SJCRH30 (cell line): ENCODE results near the gene PTPRH. TPM values are rescaled to one million over a fixed set of nuclear protein-coding genes. Genes with fewer than 3 reads are reported as not detected.
"Not testable (repeated sequence)": the region's sequence is repeated elsewhere in the genome, so short reads cannot be mapped to it uniquely, and the experiment has no call there.

ENCODE experiments used
- DNase-seq, 2 experiments: peaks; one replicate each; pipeline ENCODE4 v3.0.0-alpha.2; 2015 to 2020
- H3K27ac ChIP-seq: fragments of 250-450 bp; sonication (Bioruptor Pico); 2 replicates; pipeline ENCODE4 v1.5.1; 2020; ENCODE audit warnings: mild to moderate bottlenecking, moderate library complexity
- H3K27me3 ChIP-seq: fragments of 250-450 bp; sonication (Bioruptor Pico); 2 replicates; pipeline ENCODE4 v1.5.1; 2020; ENCODE audit warnings: mild to moderate bottlenecking, moderate library complexity
- H3K36me3 ChIP-seq: fragments of 250-450 bp; sonication (Bioruptor Pico); 2 replicates; pipeline ENCODE4 v1.5.1; 2020; ENCODE audit warnings: mild to moderate bottlenecking, moderate library complexity
- H3K4me1 ChIP-seq: fragments of 250-450 bp; sonication (Bioruptor Pico); 2 replicates; pipeline ENCODE4 v1.5.1; 2020; ENCODE audit warnings: mild to moderate bottlenecking, moderate library complexity
- H3K4me3 ChIP-seq: fragments of 250-450 bp; sonication (Bioruptor Pico); 2 replicates; pipeline ENCODE4 v1.5.1; 2020; ENCODE audit warnings: mild to moderate bottlenecking, moderate library complexity
- H3K9me3 ChIP-seq: fragments of 250-450 bp; sonication (Bioruptor Pico); replicated peaks from 2 replicates; pipeline ENCODE4 v1.5.1; 2020; ENCODE audit warnings: mild to moderate bottlenecking, moderate library complexity
- total RNA-seq: library from RNA; depleted of rRNA; stranded (reverse); fragments of >200 nt; shearing (Covaris generic); gene quantifications from 2 replicates; pipeline ENCODE4 v1.2.3, GENCODE V29; 2014

The PTPRH gene
- total RNA-seq, 1 experiment from 2014 or later = 1.4 TPM

DNA sequence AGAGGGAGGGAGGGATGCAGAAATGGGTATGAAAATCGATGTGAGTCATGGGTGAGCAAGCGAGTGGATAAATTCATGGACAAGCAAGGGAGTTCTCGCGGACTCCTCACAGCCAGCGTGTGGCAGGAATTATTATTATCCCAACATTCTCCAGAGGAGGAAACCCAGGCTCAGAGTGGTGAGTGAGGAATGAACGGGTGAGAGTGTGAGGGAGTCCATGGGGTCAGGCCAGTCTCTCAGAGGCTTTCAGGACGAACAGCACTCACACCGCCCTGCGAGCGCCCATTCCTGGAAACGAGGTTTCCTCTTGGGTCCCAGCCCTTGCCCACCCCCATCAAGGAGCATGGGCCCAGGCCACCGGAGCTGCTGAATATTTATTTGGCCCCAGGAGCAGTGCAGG is 36.6 kb downstream of the PTPRH start:
- Histone ChIP-seq H3K27ac (no peak overlapping the region), H3K27me3 (peaks cover 4% of the 10 kb centered on the region; the same call in 1 of the 2 replicates), H3K4me1 (no peaks in the 10 kb centered on the region), H3K36me3 (no peaks in the 10 kb centered on the region), H3K9me3 (no peaks in the 10 kb centered on the region), H3K4me3 (no peak overlapping the region)
- no peak for DNase-seq

DNA sequence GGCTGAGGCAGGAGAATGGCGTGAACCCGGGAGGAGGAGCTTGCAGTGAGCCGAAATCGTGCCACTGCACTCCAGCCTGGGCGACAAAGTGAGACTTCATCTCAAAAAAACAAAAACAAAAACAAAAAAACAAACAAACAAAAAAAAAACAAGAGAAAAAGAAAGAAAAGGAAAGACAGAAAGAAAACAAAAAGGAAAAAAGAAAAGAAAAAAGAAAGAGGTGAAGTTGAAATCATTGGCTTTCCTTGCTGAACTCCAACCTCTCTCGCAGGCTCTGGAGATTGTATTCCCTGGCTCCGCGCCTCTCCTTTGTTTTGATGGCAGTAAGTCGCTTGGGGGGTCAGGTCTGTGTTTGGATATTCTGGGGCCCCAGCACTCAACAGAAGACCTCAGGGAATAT is 37.0 kb downstream of the PTPRH start:
- DNase-seq, H3K27ac ChIP-seq, H3K4me1 ChIP-seq, H3K36me3 ChIP-seq, H3K4me3 ChIP-seq, H3K27me3 ChIP-seq, H3K9me3 ChIP-seq: not testable (repeated sequence)

DNA sequence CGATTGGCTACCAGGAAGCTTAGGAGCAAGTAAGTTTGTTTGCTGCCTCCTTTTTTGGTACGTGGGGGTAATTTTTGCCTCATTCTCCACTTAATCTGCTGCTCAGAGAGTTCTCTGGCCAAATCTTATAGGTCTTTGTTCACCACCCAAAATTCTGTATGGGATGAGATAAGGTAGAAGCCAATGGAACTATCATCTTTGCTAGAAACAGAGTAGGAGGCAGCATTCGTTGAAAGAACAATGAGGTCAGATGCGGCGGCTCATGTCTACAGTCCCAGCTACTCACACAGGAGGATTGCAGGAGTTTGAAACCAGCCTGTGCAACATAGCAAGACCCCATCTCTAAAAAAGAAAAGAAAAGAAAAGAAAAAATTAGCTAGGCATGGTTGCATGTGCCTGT is 37.9 kb downstream of the PTPRH start:
- 0 out of 2 replicates have a peak, but pooled peaks cover 2% of the 10 kb centered on the region for H3K27me3 ChIP-seq
- H3K27ac ChIP-seq = no peak overlapping the region
- no peaks in the 10 kb centered on the region for H3K36me3 ChIP-seq
- no peaks in the 10 kb centered on the region for H3K9me3 ChIP-seq
- H3K4me1 ChIP-seq = 0 out of 2 replicates have a peak, but pooled peaks cover 4% of the 10 kb centered on the region
- DNase-seq = no peak
- no peak overlapping the region for H3K4me3 ChIP-seq

DNA sequence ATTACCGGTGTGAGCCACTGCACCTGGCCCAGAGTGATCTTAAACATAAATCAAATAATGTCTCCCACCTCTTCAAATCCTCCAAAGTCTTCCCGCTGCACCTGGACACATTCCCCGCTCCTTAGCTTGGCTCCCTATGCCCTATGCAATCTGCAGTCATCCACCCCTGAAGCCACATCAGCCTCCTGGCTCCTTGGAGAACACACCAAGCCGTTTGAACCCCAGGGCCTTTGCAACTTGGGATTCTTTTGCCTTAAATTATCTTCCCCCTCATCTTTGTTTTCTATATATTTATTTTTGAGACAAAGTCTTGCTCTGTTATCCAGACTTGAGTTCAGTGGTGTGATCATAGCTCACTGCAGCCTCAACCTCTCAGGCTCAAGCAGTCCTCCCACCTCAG is 40.2 kb downstream of the PTPRH start:
- H3K4me3 ChIP-seq = no peak overlapping the region
- H3K27me3 ChIP-seq = 0 out of 2 replicates have a peak, but pooled peaks cover 2% of the 10 kb centered on the region
- no peak for DNase-seq
- H3K36me3 ChIP-seq = no peaks in the 10 kb centered on the region
- H3K9me3 ChIP-seq = no peaks in the 10 kb centered on the region
- no peak overlapping the region for H3K27ac ChIP-seq
- peaks cover 4% of the 10 kb centered on the region; the same call in 1 of the 2 replicates for H3K4me1 ChIP-seq

DNA sequence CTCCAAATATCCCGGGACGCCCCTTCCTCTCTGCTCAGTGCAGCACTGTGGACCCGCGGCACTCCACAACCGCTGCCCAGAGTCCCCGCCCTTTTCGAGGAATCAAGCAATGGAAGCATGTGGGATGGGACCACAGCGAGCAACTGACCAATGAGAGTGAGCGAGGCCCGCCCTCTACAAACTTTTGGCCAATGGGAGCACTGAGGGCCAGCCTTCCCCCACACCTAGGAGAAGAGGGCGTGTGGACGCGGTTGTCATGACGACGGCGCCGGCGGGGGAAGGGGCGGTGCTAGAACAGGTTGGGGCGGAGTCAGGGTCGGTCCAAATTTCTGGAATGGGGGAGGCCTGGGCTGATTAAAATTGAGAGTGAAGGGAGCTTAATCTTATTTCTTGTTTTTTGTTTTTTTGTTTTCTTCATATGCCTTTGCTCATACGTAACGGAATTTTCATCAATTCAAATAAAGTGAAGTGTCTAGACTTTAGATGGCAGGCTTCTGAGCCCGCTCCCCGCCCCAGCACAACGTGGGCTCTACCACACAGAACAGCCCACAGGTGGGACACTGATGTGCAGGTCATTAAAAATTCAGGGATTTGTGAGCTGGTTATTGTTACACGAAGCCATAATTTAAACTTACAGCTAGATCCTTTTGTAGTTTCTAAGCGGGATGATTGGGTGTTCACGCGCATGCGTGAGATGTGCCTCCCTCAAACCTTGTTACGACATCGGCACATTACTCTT is 42.6 kb downstream of the PTPRH start, which contains the start of gene DNAAF3:
Gene DNAAF3, minus strand, starts transcription at position 84 of the 739 bp plus-strand sequence. CDS start 200 bp downstream, outside the sequence.
- H3K36me3 ChIP-seq = no peaks in the 10 kb centered on the region
- no peaks in the 10 kb centered on the region for H3K9me3 ChIP-seq
- peaks cover 4% of the 10 kb centered on the region; the same call in 1 of the 2 replicates for H3K4me1 ChIP-seq
- H3K27ac ChIP-seq = no peak within 1 kb of the TSS
- peak within 1 kb of the TSS; percentile 51 for H3K4me3 ChIP-seq
- DNase-seq = peak; percentile 97 to 98
- H3K27me3 ChIP-seq = 0 out of 2 replicates have a peak, but pooled peaks cover 2% of the 10 kb centered on the region

DNA sequence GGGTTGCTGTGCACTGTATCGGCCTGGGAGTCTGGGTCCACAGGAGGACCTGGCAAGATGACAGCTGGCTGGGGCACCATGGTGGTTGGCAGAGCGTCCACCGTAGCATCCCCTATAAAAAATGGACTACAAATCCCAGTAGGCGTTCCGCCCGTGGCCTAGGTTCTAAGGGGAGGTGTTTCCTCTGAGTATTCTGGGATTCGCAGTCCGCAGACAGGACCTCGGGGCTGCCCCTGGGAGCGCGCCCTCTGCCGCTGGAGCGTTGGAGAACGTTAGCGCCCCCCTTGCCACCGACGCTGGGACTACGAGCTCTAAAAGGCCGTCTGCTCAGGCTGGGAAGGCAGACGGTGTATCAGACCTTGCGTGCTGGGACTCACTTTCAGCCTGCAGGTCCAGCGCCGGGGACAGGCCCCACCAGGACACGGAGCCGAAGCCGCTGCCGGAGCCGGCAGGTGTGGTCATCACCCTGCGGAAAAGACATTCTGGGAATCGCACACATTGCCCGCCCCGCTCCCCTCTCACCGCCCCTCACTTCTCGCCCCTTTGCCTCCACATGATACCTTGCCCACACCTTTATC is 43.3 kb downstream of the PTPRH start:
- peak; percentile 75 to 79 for DNase-seq

DNA sequence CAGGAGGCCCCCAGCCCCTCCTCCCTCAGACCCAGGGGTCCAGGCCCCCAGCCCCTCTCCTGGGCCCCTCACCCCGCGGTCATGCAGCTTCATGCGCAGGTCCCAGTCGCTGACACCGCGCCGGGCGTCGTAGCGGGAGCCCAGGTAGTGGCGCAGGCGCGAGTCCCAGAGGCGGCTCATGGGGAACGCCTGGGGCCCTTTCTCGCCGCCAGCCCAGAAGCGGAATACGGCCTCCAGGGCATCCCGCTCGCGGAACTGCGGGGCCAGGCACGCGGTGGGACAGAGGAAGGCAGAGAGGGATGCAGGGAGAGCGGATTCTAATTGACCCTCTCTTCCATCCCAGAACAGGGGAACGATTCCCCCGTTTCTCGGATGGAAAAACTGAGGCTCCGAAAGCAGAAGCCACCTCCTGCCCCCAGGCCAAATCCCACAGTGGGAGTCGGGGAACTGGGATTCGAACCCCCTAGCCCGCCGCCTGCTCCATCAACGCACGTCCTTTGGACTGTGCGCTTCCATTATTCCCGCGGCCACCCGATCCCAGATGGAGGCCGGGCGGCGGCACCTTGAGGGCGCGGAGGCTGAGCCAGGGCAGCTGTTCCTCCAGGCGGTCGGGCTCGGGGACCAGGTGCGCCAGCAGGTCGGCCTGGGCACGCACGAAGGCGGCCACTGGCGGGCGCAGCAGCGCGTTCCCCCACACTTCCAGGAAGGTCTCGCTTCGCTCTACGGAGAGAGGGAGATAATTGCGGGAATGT is 47.6 kb downstream of the PTPRH start:
- H3K9me3 ChIP-seq = no peaks in the 10 kb centered on the region
- no peaks in the 10 kb centered on the region for H3K36me3 ChIP-seq
- H3K4me3 ChIP-seq = no peak overlapping the region
- H3K4me1 ChIP-seq = peaks cover 14% of the 10 kb centered on the region
- no peak for DNase-seq
- H3K27ac ChIP-seq = no peak overlapping the region
- H3K27me3 ChIP-seq = no peaks in the 10 kb centered on the region

More for the DNA sequence above, 43.3 kb downstream of the PTPRH start:
- Histone ChIP-seq H3K27ac (no peak overlapping the region), H3K27me3 (no peaks in the 10 kb centered on the region), H3K4me3 (peak overlapping the region; percentile 51), H3K9me3 (no peaks in the 10 kb centered on the region), H3K36me3 (no peaks in the 10 kb centered on the region), H3K4me1 (peaks cover 4% of the 10 kb centered on the region; the same call in 1 of the 2 replicates)

DNA sequence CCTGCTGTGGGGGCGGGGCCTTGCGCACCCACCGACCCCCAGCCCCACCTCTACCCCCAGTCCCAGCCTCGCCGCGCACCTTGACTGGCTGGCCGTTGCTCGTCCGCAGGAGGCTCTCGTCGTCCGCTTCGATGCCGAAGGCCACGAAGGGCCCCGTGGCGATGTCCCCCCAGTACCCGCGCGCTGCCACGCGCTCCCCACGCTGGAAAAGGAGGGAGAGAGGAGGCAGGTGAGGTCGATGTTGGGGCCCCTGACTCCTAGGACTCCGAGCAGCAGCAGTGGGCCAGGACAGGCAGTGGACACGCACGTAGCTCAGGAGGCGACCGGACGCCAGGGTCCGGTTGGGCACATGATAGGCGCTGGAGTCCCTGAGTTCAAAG is 48.3 kb downstream of the PTPRH start:
- no peak overlapping the region for H3K4me3 ChIP-seq
- H3K4me1 ChIP-seq = peaks cover 14% of the 10 kb centered on the region
- H3K27me3 ChIP-seq = no peaks in the 10 kb centered on the region
- H3K36me3 ChIP-seq = no peaks in the 10 kb centered on the region
- H3K27ac ChIP-seq = no peak overlapping the region
- no peaks in the 10 kb centered on the region for H3K9me3 ChIP-seq
- DNase-seq = no peak

DNA sequence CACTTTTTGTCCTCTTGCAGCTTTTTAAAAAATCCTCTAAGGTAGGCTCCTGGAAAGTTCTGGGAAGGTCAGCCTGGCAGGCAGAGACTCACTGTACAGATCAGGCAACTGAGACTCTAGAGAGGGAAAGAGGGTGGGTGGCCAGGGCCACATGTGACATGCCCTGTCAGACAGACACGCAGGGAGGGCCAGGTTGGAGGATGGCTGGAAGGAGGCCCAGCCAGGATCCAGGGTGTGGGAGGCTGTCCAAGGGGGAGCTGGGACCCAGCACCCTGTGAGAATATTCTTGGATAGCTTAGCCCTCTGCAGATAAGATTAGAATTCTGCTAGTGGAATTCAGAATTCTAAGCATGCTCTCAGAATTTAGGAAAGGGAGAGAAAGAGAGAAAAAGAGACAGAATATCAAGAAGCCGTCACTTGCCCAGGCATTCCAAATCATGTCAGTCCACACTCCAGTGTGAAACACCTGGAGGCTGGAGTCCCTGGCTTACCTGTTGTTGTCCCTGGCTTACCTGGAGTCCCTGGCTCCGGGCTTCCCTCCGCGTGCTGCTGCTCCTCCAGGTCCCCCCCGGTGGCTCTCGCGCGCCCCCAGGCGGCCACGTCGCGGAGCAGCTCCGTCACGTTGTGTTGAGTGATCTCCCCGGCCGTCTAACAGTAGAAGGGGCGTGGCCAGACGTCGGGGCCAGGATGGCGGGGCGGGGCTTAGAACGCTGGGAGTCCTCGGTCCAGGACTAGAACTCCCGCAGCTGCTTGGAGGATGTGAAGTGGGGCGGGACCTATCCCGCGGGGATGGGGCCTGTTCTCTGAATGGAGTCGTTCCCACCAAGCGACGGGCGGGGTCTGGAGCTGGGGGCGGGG is 48.9 kb downstream of the PTPRH start:
- Histone ChIP-seq H3K36me3 (no peaks in the 10 kb centered on the region), H3K4me1 (peaks cover 14% of the 10 kb centered on the region), H3K27me3 (no peaks in the 10 kb centered on the region), H3K27ac (peak overlapping the region; percentile 41; the same call in 1 of the 2 replicates), H3K9me3 (no peaks in the 10 kb centered on the region), H3K4me3 (peak overlapping the region; percentile 48)
- peak; percentile 96 to 97 for DNase-seq

DNA sequence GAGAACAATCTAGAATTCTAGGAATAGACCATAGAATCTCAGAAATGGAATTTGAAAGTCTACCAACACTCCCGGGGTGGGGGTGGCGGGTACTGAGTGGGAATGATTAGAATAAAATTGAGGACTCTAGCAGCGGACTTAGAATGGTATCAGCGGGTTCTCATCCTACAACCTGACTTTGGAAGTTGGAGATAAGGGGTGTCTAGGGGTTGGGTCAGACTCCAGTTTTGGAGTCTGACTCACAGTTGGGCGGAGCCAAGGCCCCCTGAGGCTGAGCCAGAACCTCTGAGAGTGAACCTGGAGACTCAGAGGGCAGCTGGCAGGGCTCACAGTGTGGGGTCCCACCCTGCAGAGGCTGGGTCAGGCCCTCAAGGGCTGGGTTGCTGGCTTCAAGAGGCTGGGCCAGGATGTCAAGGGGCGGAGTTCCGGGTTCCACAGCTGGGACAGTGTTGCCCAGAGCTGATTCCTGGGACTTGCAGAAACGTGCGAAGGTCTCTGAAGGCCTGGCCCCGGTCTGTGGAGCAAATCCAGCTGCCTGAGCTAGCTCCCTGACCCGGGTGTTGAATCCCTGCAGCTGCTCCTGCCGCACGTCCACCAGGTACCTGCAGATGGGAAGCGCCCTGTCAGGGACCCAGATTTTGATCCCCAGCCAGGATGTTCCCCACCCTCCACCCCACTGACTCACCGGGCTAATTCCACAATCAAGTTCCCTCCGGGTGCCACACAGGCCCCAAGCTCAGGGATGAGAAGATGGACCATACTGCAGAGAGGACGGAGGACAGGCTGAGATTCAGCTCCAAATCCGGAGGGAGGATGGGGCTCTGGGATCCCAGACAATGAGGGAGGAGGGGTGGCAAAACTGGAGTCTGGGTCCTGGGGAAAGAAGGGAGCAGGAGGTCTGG is 50.2 kb downstream of the PTPRH start:
- H3K36me3 ChIP-seq = no peaks in the 10 kb centered on the region
- H3K4me3 ChIP-seq = peak overlapping the region; percentile 48
- DNase-seq = peak; percentile 94 to 95
- H3K27ac ChIP-seq = peak overlapping the region; percentile 43
- H3K4me1 ChIP-seq = peaks cover 14% of the 10 kb centered on the region
- H3K9me3 ChIP-seq = no peaks in the 10 kb centered on the region
- H3K27me3 ChIP-seq = no peaks in the 10 kb centered on the region

DNA sequence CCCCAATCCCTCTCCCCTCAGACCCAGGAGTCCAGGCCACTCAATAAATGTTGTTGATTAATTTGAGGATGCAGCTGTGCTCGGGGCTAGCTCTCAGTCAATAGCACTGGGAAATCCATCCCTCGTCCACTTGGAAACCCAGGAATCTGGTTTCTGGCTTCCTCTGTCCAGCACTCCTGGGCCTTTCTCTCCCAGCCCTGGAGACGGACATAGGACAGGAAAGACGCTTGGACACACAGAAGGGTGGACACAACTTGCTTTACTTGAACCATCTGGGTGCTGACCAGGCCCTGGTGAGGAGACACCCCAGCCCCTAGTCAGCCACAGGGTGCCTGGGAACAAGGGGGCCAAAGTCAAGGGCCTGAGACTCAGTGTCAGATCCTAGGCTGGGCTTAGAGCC is 50.9 kb downstream of the PTPRH start:
- H3K4me1 ChIP-seq = peaks cover 14% of the 10 kb centered on the region
- H3K4me3 ChIP-seq = no peak overlapping the region
- no peaks in the 10 kb centered on the region for H3K9me3 ChIP-seq
- H3K36me3 ChIP-seq = no peaks in the 10 kb centered on the region
- peak in 1 of 2 experiments; percentile 41 for DNase-seq
- H3K27ac ChIP-seq = peak overlapping the region; percentile 43
- no peaks in the 10 kb centered on the region for H3K27me3 ChIP-seq

DNA sequence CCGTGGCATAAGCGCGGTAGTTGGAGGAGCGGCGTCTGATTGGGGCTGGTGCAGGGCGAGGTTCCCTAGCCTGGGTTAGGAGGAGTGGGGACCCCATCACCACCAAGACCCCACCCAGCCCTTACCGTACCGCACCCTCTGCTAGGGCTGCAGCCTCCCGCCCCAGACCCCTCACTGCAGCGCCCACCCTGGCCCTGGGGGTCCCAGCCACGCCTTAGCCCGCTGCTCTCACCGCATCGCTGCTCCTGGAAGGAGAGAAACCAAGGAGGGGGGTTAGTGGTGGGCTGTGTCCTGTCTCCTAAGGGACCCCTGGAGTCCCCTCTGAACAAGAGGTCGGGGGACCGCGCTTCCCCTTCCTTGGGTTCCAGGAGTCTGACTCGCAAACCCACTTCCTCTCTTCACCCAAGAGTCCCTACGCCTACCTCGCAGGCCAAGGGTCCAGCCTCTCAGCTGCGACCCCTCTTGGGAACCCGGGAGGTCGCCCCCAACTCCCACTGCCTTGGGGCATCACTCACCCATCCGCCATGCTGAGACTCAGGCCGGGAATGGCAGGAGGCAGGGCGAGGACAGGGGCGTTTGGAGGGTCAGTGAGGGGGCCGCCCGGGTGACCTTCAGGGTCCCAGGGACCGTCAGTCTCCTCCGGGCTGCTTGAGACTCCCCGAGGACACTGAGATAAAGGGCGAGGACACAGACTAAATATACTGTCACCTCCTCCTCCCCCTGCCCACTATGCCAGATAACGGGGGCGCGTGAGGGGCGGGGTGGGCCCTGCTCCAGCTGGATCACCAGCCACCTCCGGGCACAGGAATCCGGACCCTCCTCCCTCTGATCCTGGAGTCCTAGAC is 52.0 kb downstream of the PTPRH start, which contains the start of gene TNNI3:
Gene TNNI3, minus strand, starts transcription at position 669 of the 845 bp plus-strand sequence. Its CDS starts 143 bp downstream, at position 526.
- no peak for DNase-seq

More for the DNA sequence above, 52.0 kb downstream of the PTPRH start, which contains the start of gene TNNI3:
- Histone ChIP-seq H3K4me1 (peaks cover 14% of the 10 kb centered on the region), H3K27ac (peak within 1 kb of the TSS; percentile 43), H3K27me3 (no peaks in the 10 kb centered on the region), H3K9me3 (no peaks in the 10 kb centered on the region), H3K36me3 (no peaks in the 10 kb centered on the region), H3K4me3 (no peak within 1 kb of the TSS)
